IPS DF 6.9 (cell line): Measurements from ENCODE around the gene TMEM132C.

ENCODE experiments used
- DNase-seq: peaks from one replicate; pipeline ENCODE4 v3.0.0-alpha.2; 2013; ENCODE audit warnings: low read depth, low spot score
- H3K27ac ChIP-seq: one replicate; pipeline ENCODE4 v1.5.1; 2013; ENCODE audit warnings: low read length, control low read depth
- H3K27me3 ChIP-seq: 2 replicates; pipeline ENCODE4 v1.6.1; 2013; ENCODE audit warnings: mild to moderate bottlenecking, low read length; ENCODE audit not compliant: control insufficient read depth, insufficient read depth
- H3K36me3 ChIP-seq: 2 replicates; pipeline ENCODE4 v1.6.1; 2013; ENCODE audit warnings: low read length; ENCODE audit not compliant: control insufficient read depth, insufficient read depth
- H3K4me1 ChIP-seq: 2 replicates; pipeline ENCODE4 v1.6.1; 2013; ENCODE audit warnings: low read length; ENCODE audit not compliant: control insufficient read depth, insufficient read depth
- H3K4me3 ChIP-seq: 2 replicates; pipeline ENCODE4 v1.5.1; 2013; ENCODE audit warnings: mild to moderate bottlenecking, low read length
- H3K9me3 ChIP-seq: 2 replicates; pipeline ENCODE4 v1.6.1; 2013; ENCODE audit warnings: low read length, inconsistent platforms; ENCODE audit not compliant: control insufficient read depth, insufficient read depth
- WGBS: extraction: QIAGEN DNeasy Blood & Tissue Kit; methylation state at CpG from one replicate; pipeline ENCODE4 v1.1.7; 2013; ENCODE audit warnings: mixed read lengths, missing lambda C conversion rate; ENCODE audit not compliant: insufficient read length, insufficient coverage; 5-methylcytosine and 5-hydroxymethylcytosine counted together

Gene TMEM132C

DNA sequence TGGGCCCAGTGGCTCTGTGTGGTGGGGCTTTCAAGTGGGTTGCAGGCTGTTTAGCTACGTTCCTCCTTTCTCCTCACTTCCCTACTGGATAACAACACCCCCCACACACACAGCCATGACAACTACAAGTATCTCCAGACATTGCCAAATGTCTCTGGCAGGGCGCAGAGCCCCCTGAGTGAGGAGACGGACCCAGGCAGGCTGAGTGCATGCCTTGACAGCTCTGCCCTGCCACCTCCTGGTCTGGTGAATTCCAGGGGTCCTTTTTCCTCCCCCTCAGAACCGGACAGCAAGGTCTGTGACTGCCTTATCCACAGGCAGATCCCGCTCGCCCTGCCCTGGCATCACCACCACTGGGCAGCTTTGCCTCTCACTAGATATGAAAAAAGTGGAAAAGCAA, 276.5 kb downstream of the TMEM132C start:
- Histone ChIP-seq H3K4me1 (no peaks in the 10 kb centered on the region), H3K27ac (no peak overlapping the region)
- no CpG with 5 or more reads among the region's 6 CpGs for WGBS

DNA sequence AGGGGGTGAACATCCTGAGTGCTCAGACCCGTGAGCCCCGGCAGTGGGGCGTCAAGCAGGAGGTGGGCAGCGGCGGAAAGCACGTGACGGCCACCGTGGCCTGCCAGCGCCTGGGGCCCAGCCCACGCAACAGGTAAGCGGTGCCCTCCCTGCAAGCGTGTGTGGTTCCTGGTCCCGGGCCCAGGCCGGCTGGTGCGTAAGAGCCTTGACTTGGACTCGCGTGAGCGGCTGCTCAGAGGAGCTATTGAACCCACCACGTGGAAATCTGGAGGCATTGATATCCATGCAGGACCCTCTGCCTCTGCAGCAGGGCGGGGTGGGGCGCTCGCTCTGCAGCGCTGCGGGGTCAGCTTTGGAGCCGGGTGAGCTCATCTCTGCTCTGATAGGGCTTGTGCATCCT, 277.0 kb downstream of the TMEM132C start:
- Histone ChIP-seq H3K27me3 (no peaks in the 10 kb centered on the region), H3K27ac (no peak overlapping the region), H3K36me3 (no peaks in the 10 kb centered on the region), H3K4me3 (no peak overlapping the region), H3K4me1 (no peaks in the 10 kb centered on the region), H3K9me3 (peaks cover 18% of the 10 kb centered on the region)
- no CpG with 5 or more reads among the region's 25 CpGs for WGBS
- no peak for DNase-seq

More for the DNA sequence above, 276.5 kb downstream of the TMEM132C start:
- H3K9me3 ChIP-seq, result peaks cover 18% of the 10 kb centered on the region
- H3K27me3 ChIP-seq, result no peaks in the 10 kb centered on the region
- DNase-seq, result no peak
- H3K4me3 ChIP-seq, result no peak overlapping the region
- no peaks in the 10 kb centered on the region for H3K36me3 ChIP-seq

DNA sequence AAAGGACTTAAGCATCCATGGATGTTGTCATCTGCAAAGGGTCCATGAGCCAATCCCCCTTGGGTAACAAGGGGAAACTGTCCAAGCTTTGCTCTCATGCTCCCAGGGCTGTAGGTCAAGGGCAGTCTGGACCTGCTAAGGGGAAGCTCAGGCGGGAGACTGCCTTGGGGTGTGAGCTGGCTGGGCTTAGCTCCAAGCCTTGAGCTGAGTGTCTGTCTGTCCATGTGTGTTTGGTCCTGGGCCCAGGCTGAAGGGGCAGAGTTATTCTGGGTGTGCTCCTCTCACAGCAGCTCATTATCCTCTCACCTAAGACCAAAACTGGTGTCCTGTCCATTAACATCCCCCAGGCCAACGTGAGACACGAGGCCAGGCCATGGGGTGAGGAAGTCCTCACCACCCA, 282.0 kb downstream of the TMEM132C start:
- Histone ChIP-seq H3K36me3 (no peaks in the 10 kb centered on the region), H3K9me3 (peaks cover 31% of the 10 kb centered on the region), H3K27me3 (no peaks in the 10 kb centered on the region), H3K4me1 (no peaks in the 10 kb centered on the region), H3K4me3 (no peak overlapping the region), H3K27ac (no peak overlapping the region)
- DNase-seq, result no peak
- no CpG with 5 or more reads among the region's 3 CpGs for WGBS

DNA sequence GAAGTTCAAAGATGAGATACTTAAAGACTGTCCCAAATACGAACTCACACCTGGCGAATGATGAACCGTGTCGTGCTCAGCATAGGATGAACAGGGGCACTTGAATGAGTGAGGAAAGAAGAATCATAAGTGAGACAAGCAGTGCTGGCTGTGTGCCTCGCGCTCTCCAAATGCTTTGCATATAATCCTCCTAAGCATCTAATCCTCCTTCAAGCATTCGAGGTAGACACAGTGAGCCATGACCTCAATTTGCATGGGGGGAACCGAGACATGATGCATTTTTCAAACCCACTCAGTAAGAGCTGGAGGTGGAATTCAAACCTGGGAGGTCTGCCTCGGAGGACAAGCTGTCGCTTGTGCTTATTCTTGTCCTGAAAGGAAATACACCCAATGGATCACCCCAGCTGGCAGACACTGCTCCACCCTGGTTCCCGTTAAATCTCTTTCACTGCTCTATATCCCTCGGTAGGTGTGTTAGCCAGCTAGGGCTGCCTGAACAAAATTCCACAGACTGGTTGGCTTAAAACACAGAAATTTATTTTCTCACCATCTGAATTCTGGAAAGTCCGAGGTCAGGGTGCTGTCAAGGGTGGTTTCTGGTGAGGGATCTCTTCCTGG, 282.7 kb downstream of the TMEM132C start:
- DNase-seq, result no peak
- H3K4me3 ChIP-seq, result no peak overlapping the region
- H3K36me3 ChIP-seq, result no peaks in the 10 kb centered on the region
- no peak overlapping the region for H3K27ac ChIP-seq
- no CpG with 5 or more reads among the region's 13 CpGs for WGBS
- H3K9me3 ChIP-seq, result peaks cover 34% of the 10 kb centered on the region
- H3K4me1 ChIP-seq, result no peaks in the 10 kb centered on the region
- H3K27me3 ChIP-seq, result no peaks in the 10 kb centered on the region

DNA sequence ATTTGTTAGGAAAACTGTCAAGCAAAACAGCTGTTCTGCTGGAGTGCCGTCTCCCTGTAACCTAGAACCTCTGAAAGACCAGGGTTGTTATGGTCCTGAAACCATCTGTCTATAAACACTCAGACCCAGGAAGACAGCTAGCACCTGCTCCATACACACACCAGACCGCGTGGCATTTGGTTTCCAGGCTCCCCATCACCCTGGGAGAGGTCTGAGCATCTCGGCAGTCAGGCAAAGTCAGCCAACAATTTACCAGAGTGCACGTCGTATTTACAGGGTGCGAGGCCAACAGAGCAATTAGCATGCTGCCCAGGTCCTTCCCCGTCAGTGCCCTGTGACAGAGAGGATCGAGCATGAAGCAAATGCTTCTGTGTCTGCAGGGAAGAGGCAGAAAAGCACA, 284.3 kb downstream of the TMEM132C start:
- Histone ChIP-seq H3K4me1 (no peaks in the 10 kb centered on the region), H3K4me3 (no peak overlapping the region), H3K27ac (no peak overlapping the region), H3K9me3 (peaks cover 41% of the 10 kb centered on the region), H3K36me3 (no peaks in the 10 kb centered on the region), H3K27me3 (no peaks in the 10 kb centered on the region)
- no peak for DNase-seq
- no CpG with 5 or more reads among the region's 9 CpGs for WGBS

DNA sequence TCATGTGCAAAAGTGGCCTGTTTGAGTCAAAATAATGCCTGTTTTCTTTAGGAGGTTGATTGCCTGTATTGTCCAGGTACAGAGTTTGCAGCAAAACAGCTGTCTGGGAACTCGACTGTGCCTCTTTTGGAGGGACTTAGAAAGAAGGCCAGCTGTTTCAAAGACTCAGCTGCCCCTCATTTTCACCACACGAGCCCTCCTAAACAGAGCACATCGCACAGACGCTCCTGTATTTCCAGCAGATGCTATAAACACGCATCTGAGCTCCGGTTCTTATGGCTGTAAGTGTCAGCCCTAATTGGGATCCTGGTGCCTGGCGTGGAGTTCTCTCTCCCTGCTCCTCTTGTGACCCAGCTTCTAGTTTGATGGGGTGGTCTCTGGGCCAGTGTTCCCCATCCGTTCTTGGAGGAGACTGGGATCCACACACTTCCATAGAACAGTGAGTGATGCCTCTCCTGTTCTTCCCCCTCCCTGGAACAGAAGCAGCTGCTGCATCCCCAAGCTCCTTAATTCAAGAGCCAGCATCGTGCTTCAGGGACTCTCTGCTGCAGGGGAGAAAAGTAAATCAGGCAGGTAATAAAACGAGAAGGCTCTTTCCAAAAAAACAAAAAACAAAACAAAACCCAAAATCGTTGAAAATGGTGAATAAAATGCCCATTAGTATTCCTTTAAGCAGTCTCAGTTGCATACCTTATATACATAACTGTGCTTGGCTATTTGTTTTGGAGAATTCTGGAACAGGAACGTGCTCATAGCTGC, 287.8 kb downstream of the TMEM132C start:
- no peaks in the 10 kb centered on the region for H3K4me1 ChIP-seq
- no peaks in the 10 kb centered on the region for H3K36me3 ChIP-seq
- no peak overlapping the region for H3K4me3 ChIP-seq
- DNase-seq, result no peak
- no peaks in the 10 kb centered on the region for H3K27me3 ChIP-seq
- no CpG with 5 or more reads among the region's 12 CpGs for WGBS
- no peak overlapping the region for H3K27ac ChIP-seq
- H3K9me3 ChIP-seq, result peaks cover 41% of the 10 kb centered on the region

DNA sequence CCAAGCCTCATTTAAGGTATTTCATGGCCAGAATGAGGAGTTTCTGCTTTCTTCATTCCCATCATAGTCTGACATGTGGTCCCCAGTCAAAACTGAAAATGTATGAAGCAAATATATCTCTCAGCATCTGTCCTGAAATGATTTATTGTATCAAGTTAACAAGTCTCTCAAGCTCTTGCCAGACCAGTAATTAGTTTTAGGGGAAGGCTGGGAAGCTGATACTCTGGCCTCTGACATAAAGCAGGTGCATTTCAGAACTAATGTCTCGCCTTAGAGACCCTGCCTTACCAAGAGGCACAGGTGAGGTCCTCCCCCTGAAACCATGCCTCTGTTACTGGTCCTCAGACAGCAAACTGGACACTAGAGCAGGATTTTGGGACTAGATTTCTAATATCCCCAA, 290.3 kb downstream of the TMEM132C start:
- Histone ChIP-seq H3K27me3 (no peaks in the 10 kb centered on the region), H3K27ac (no peak overlapping the region), H3K4me3 (no peak overlapping the region), H3K9me3 (peaks cover 32% of the 10 kb centered on the region), H3K36me3 (no peaks in the 10 kb centered on the region), H3K4me1 (no peaks in the 10 kb centered on the region)
- no peak for DNase-seq
- no CpG with 5 or more reads among the region's 1 CpG for WGBS

DNA sequence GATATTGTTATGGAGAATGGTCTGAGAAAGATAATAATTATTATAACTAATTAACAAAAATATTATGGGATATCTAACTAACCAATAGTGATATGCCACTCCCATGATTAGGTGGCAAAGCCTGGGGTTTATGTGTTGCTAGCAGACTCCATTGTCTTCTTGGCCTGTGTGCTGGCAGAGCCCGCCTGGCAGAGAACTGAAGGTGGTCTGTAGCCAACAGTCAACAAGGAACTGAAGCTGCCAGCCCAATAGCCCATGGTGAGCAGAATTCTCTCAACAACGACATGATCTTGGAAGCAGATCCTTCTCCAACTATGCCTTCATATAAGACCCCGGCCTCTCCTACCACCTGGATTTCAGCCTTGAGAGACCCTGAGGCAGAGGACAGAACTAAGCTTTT, 298.0 kb downstream of the TMEM132C start:
- H3K27me3 ChIP-seq, result no peaks in the 10 kb centered on the region
- peaks cover 19% of the 10 kb centered on the region for H3K9me3 ChIP-seq
- no peaks in the 10 kb centered on the region for H3K36me3 ChIP-seq
- no CpG with 5 or more reads among the region's 3 CpGs for WGBS
- no peak overlapping the region for H3K4me3 ChIP-seq
- H3K27ac ChIP-seq, result no peak overlapping the region
- no peaks in the 10 kb centered on the region for H3K4me1 ChIP-seq
- DNase-seq, result no peak

DNA sequence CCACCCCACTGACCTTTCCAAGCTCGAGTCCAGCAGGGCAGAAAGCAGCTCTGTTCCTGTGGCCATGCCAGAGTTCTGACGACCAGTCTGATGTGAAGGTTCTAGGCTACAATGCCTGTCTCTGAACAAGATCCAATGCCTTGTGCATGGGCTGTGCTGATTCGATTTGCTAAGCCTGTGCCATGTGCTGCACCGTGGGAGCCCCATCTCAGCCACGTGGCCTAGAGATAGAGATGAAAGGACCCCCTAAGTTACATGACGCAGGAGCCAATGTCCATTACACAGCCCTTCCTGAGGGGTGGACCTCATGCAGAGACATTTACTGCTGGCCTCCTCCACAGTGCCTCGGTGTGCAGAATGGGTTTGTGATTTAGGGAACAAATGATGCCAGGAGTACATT, 300.8 kb downstream of the TMEM132C start:
- no peak for DNase-seq
- no peaks in the 10 kb centered on the region for H3K27me3 ChIP-seq
- H3K4me1 ChIP-seq, result no peaks in the 10 kb centered on the region
- WGBS, result no CpG with 5 or more reads among the region's 7 CpGs
- H3K4me3 ChIP-seq, result no peak overlapping the region
- no peaks in the 10 kb centered on the region for H3K36me3 ChIP-seq
- no peak overlapping the region for H3K27ac ChIP-seq
- peaks cover 24% of the 10 kb centered on the region for H3K9me3 ChIP-seq

DNA sequence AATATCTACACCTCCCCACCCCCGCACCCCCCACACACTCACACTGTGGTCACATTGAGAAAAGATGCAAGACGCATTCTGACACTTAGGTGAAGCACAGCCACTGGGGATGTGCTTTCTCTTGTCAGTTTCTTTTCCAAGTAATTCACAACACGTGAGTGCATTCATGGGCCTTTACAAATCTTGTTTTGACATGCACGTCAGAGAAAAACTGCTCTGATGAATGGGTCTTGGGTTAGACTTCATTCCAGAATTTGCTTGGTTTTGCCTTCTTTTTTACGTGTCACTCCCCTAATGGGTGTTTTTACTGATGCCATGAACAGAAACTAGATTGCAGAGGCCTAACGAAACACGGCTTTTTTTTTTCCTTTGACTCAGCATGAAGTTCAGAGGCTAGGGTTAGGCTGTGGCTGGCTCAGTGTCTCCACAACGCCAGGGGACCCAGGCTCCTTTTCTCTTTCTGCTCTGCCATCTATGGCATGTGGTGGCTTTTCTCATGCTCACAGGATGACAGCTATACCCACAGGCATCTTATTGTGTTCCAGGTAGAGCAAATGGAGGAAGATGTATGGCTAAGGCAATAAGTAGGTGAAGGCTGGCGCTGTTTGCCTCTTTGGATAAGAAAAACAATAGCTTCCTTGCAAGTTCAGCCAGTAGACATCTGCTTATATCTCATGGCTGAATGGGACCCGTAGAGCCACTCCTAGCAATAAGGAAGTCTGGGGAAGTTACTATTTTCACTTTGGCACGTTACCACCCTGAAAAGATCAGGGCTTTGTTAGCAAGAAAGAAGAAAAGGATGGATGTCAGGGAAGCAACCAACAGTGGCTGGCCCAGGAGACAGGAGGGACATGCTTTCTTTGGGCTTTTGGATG, 303.5 kb downstream of the TMEM132C start:
- no peak for DNase-seq
- Histone ChIP-seq H3K9me3 (peaks cover 23% of the 10 kb centered on the region), H3K4me3 (no peak overlapping the region), H3K4me1 (no peaks in the 10 kb centered on the region), H3K27ac (no peak overlapping the region), H3K27me3 (no peaks in the 10 kb centered on the region), H3K36me3 (no peaks in the 10 kb centered on the region)
- no CpG with 5 or more reads among the region's 11 CpGs for WGBS
